Coronary artery (tissue), 2 donors: Measurements from ENCODE around the gene MCF2L2.

Experiments used
- DNase-seq: peaks from one replicate; pipeline ENCODE4 v3.0.0-alpha.2; 2017; ENCODE audit warnings: low spot score
- H3K27ac ChIP-seq, 2 donors: fragments of 200-600 bp; sonication (generic); one replicate each; pipeline ENCODE4 v1.5.1; 2016 to 2019
- H3K4me3 ChIP-seq: fragments of 200-600 bp; sonication (generic); 2 replicates; pipeline ENCODE4 v1.5.1; 2016; ENCODE audit warnings: mild to moderate bottlenecking, moderate library complexity
- CTCF ChIP-seq: fragments of 200-600 bp; sonication (generic); IDR thresholded peaks from one replicate; pipeline ENCODE4 v1.5.1; 2019; ENCODE audit warnings: antibody characterized with exemption

Gene MCF2L2

GRCh38 chr3:183193762-183194689 is 234.4 kb downstream of the MCF2L2 start:
- H3K27ac ChIP-seq, result no peak overlapping the region
- no peak overlapping the region for H3K4me3 ChIP-seq
- no peak for DNase-seq
- no peak for TF ChIP-seq CTCF

GRCh38 chr3:183192650-183193300 is 235.6 kb downstream of the MCF2L2 start:
- DNase-seq, result no peak
- TF ChIP-seq CTCF, result no peak
- Histone ChIP-seq H3K27ac (no peak overlapping the region), H3K4me3 (no peak overlapping the region)

- no peak for TF ChIP-seq CTCF
- DNase-seq, result no peak
- Histone ChIP-seq H3K27ac (no peak overlapping the region), H3K4me3 (no peak overlapping the region)
Observed at GRCh38 chr3:183189641-183190040, 238.8 kb downstream of the MCF2L2 start.

GRCh38 chr3:183188895-183189462 is 239.4 kb downstream of the MCF2L2 start:
- H3K4me3 ChIP-seq, result no peak overlapping the region
- no peak for TF ChIP-seq CTCF
- H3K27ac ChIP-seq, result no peak overlapping the region
- no peak for DNase-seq

- H3K4me3 ChIP-seq, result no peak overlapping the region
- DNase-seq, result no peak
- H3K27ac ChIP-seq, result no peak overlapping the region
- no peak for TF ChIP-seq CTCF
Observed at GRCh38 chr3:183185696-183186095, 242.7 kb downstream of the MCF2L2 start.

- no peak for TF ChIP-seq CTCF
- Histone ChIP-seq H3K27ac (no peak overlapping the region), H3K4me3 (no peak overlapping the region)
- no peak for DNase-seq
Observed at GRCh38 chr3:183182732-183183610, 245.4 kb downstream of the MCF2L2 start.
